Tibial artery (tissue), 4 donors: Measurements from ENCODE around the gene RASA2.

Experiments used
- DNase-seq, 2 donors: peaks; one replicate each; pipeline ENCODE4 v3.0.0-alpha.2; 2019
- H3K27ac ChIP-seq, 2 donors: fragments of 200-600 bp; sonication (generic) in 1 of 2; 1 replicate in 1 of 2; 2 replicates in 1 of 2; pipeline ENCODE4 v1.5.1; 2018 to 2019; ENCODE audit warnings: mild to moderate bottlenecking in 1 of 2
- H3K27me3 ChIP-seq, 2 donors: fragments of 200-600 bp; sonication (generic) in 1 of 2; one replicate each; pipeline versions ENCODE4 v1.5.1 to v1.6.0; 2016 to 2019
- H3K36me3 ChIP-seq, 3 donors: fragments of 200-600 bp; sonication (generic) in 2 of 3; one replicate each; pipeline ENCODE4 v1.5.1; 2016 to 2019; ENCODE audit warnings: mild to moderate bottlenecking in 2 of 3
- H3K4me1 ChIP-seq, 4 donors: fragments of 200-600 bp; sonication (generic) in 2 of 4; 1 replicate in 3 of 4; 2 replicates in 1 of 4; pipeline ENCODE4 v1.5.1; 2016 to 2019
- H3K4me3 ChIP-seq, 2 donors: fragments of 200-600 bp; sonication (generic) in 1 of 2; 1 replicate in 1 of 2; 2 replicates in 1 of 2; pipeline ENCODE4 v1.5.1; 2018 to 2019; ENCODE audit warnings: mild to moderate bottlenecking in 2 of 2
- H3K9me3 ChIP-seq, 3 donors: fragments of 200-600 bp; sonication (generic) in 1 of 3; one replicate each; pipeline ENCODE4 v1.5.1; 2016 to 2019
- CTCF ChIP-seq, 2 experiments: fragments of 200-600 bp in 1 of 2; fragments of 450-650 bp in 1 of 2; IDR thresholded peaks; one replicate each; pipeline ENCODE4 v1.5.1; 2017 to 2019; ENCODE audit warnings: antibody characterized with exemption in 2 of 2, mild to moderate bottlenecking in 1 of 2, moderate library complexity in 1 of 2
- intact Hi-C: fragments of 100-400 bp; cut with DNase I; formaldehyde crosslinking; loops from one replicate; pipeline ENCODE4 v1.15.0; 2023; ENCODE audit warnings: low total_unique reads

RASA2 gene

DNA sequence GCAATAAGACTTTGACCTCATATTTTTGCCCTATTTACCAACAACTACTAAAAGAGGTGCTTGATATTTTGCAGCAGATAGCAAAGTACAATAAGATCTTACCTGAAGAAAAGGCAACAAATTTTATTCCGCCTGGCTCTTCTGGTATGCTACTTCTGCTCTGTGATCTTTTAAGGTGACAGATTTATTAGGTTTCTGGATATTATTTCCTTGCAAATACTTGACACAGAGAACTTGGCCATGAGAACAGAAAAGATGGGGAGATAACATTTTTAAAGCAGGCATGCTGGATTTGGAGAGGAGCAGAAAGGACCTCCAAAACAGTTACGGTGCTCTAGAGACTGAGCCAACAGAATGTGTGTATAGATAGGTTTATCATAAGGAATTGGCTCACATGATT is 164.6 kb downstream of the RASA2 start:
- Histone ChIP-seq H3K9me3 (no peaks in the 10 kb centered on the region), H3K4me1 (peaks cover 0 to 5% (median 0%) of the 10 kb centered on the region in 4 donors), H3K27ac (no peak overlapping the region), H3K4me3 (no peak overlapping the region), H3K27me3 (no peaks in the 10 kb centered on the region), H3K36me3 (no peaks in the 10 kb centered on the region)
- intact Hi-C loops, result loop anchor here (10.0 kb wide), 1 partner anchor 83 kb away; the partner anchor contains the start of gene RNF7
- no peak for DNase-seq
- TF ChIP-seq CTCF (IDR thresholded peaks at IDR 0.05), result no peak

DNA sequence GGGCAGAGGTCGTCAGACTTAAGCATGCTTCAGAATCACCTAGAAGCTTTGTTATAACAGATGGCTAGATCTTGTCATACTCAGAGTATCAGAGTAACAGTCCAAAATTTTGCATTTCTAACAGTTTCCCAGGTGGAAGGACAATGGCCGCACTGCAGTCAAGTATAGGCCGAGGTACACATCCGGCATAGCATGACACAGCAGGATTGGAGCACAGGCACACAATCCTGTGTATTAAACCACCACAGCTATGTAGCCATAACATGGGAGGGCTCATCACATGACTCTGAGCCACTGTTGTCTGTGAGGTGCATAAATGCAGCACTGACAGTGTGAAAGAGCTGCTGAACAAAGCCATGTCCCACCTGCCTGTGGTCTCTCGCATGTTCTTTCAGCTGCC is 165.5 kb downstream of the RASA2 start:
- Histone ChIP-seq H3K36me3 (no peaks in the 10 kb centered on the region), H3K27ac (no peak overlapping the region), H3K4me1 (peaks cover 0 to 8% (median 3%) of the 10 kb centered on the region in 4 donors), H3K27me3 (no peaks in the 10 kb centered on the region), H3K9me3 (no peaks in the 10 kb centered on the region), H3K4me3 (no peak overlapping the region)
- no peak for DNase-seq
- no peak for TF ChIP-seq CTCF (IDR thresholded peaks at IDR 0.05)
- intact Hi-C loops, result loop anchor here (10.0 kb wide), 1 partner anchor 82 kb away; the partner anchor contains the start of gene RNF7

GRCh38 chr3:141653847-141654246 is 167.0 kb downstream of the RASA2 start:
- Histone ChIP-seq H3K27ac (no peak overlapping the region), H3K27me3 (no peaks in the 10 kb centered on the region), H3K4me1 (peaks cover 0 to 22% (median 5%) of the 10 kb centered on the region in 4 donors), H3K36me3 (no peaks in the 10 kb centered on the region), H3K9me3 (no peaks in the 10 kb centered on the region), H3K4me3 (no peak overlapping the region)
- intact Hi-C loops, result loop anchor here (10.0 kb wide), 1 partner anchor 81 kb away; the partner anchor contains the start of gene RNF7
- no peak for DNase-seq
- no peak for TF ChIP-seq CTCF (IDR thresholded peaks at IDR 0.05)

- H3K9me3 ChIP-seq, result no peaks in the 10 kb centered on the region
- H3K27ac ChIP-seq, result no peak overlapping the region
- no peaks in the 10 kb centered on the region for H3K27me3 ChIP-seq
- no peak for DNase-seq
- peaks cover 0 to 34% (median 10%) of the 10 kb centered on the region in 4 donors for H3K4me1 ChIP-seq
- no peak for TF ChIP-seq CTCF (IDR thresholded peaks at IDR 0.05)
- no peak overlapping the region for H3K4me3 ChIP-seq
- intact Hi-C loops, result loop anchor here (10.0 kb wide), 1 partner anchor 79 kb away; the partner anchor contains the start of gene RNF7
- H3K36me3 ChIP-seq, result no peaks in the 10 kb centered on the region
These were observed 169.0 kb downstream of the RASA2 start for GRCh38 chr3:141655801-141656200.

DNA sequence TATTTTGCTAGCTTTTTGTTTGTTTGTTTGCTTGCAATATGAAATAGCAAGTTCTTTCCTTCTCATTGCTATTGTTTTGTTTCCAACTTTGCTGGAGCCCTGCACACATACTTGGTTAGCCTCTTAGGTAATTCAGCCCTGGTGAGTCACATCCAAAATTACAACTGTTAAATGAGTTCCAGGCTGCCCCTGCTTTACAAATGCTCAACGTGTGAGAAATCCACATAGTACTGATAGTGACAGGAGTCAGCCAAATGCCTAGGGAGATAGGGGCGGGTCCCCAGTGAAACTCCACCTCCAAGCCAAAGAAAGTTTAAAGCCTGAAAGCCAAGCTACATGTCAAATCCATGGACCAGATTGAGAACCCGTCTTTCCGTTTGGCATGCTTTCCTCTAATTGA is 169.9 kb downstream of the RASA2 start:
- TF ChIP-seq CTCF (IDR thresholded peaks at IDR 0.05), result no peak
- intact Hi-C loops, result loop anchor here (10.0 kb wide), 1 partner anchor 78 kb away; the partner anchor contains the start of gene RNF7

More for the DNA sequence above, 169.9 kb downstream of the RASA2 start:
- Histone ChIP-seq H3K27me3 (no peaks in the 10 kb centered on the region), H3K4me1 (peaks cover 0 to 43% (median 14%) of the 10 kb centered on the region in 4 donors), H3K9me3 (no peaks in the 10 kb centered on the region), H3K27ac (no peak overlapping the region), H3K36me3 (no peaks in the 10 kb centered on the region), H3K4me3 (no peak overlapping the region)
- DNase-seq, result no peak
